B cell (primary cell): Measurements from ENCODE around the gene LAT. TPM values are rescaled to one million over a fixed set of nuclear protein-coding genes. Genes with fewer than 3 reads are reported as not detected.

Experiments
- ATAC-seq: fragments of 200-7000 bp; cut with Tn5 transposase; one replicate; pipeline ENCODE4 v1.10.0; 2021; ENCODE audit warnings: low read depth, mild to moderate bottlenecking, moderate number of reproducible peaks, moderate library complexity
- CTCF ChIA-PET: fragments of 350-600 bp; sonication (Branson Sonifier 250); formaldehyde crosslinking; loops from one replicate; lab custom pipeline; 2021; ENCODE audit warnings: antibody characterized with exemption, inconsistent platforms; lab: Charles Lee
- POLR2A ChIA-PET: fragments of 350-600 bp; sonication (Branson Sonifier 250); formaldehyde crosslinking; loops from one replicate; lab custom pipeline; 2021; ENCODE audit warnings: antibody characterized with exemption; lab: Charles Lee
- DNase-seq: peaks from one replicate; pipeline ENCODE4 v3.0.0; 2013
- H2AFZ ChIP-seq: 2 replicates; pipeline ENCODE4 v1.6.1; 2012; ENCODE audit warnings: mild to moderate bottlenecking, low read depth, low read length; ENCODE audit not compliant: insufficient read depth, poor library complexity, severe bottlenecking
- H3K27ac ChIP-seq, 2 donors: 1 replicate in 1 of 2; 2 replicates in 1 of 2; pipeline ENCODE4 v1.5.1; 2012 to 2013; ENCODE audit warnings: low read length in 2 of 2, mild to moderate bottlenecking in 2 of 2, moderate library complexity in 1 of 2
- H3K27me3 ChIP-seq, 4 experiments: fragments of 200-600 bp in 1 of 4; sonication (generic) in 1 of 4; replicated peaks in 1 of 4; 1 replicate in 2 of 4; 2 replicates in 2 of 4; pipeline versions ENCODE4 v1.6.1 to v1.7.0; 2013 to 2016; ENCODE audit warnings: low read length in 3 of 4, mild to moderate bottlenecking in 2 of 4, mixed read lengths in 1 of 4, moderate library complexity in 1 of 4; ENCODE audit not compliant: insufficient read depth in 4 of 4, control insufficient read depth in 3 of 4; ENCODE audit errors: control extremely low read depth in 1 of 4
- H3K36me3 ChIP-seq, 2 experiments: replicated peaks in 1 of 2; 1 replicate in 1 of 2; 2 replicates in 1 of 2; pipeline versions ENCODE4 v1.6.1 to v1.7.1; 2013; ENCODE audit warnings: low read length in 1 of 2; ENCODE audit not compliant: insufficient read depth in 2 of 2, control insufficient read depth in 1 of 2; ENCODE audit errors: control extremely low read depth in 1 of 2, extremely low read depth in 1 of 2
- H3K4me1 ChIP-seq, 2 donors: fragments of 200-600 bp in 1 of 2; sonication (generic) in 1 of 2; 1 replicate in 1 of 2; 2 replicates in 1 of 2; pipeline versions ENCODE4 v1.5.1 to v1.6.1; 2013 to 2017; ENCODE audit warnings: low read length in 2 of 2; ENCODE audit not compliant: control insufficient read depth in 2 of 2, insufficient read depth in 2 of 2
- H3K4me2 ChIP-seq: replicated peaks from 2 replicates; pipeline ENCODE3; 2012; ENCODE audit warnings: mild to moderate bottlenecking, low read depth, low read length; ENCODE audit not compliant: poor library complexity, severe bottlenecking
- H3K4me3 ChIP-seq, 5 experiments: fragments of 200-600 bp in 1 of 5; sonication (generic) in 1 of 5; 1 replicate in 3 of 5; 2 replicates in 2 of 5; pipeline versions ENCODE4 v1.5.1 to v1.7.0; 2011 to 2016; ENCODE audit warnings: low read length in 4 of 5, mild to moderate bottlenecking in 4 of 5, low read depth in 2 of 5, control low read depth in 1 of 5, moderate library complexity in 1 of 5; ENCODE audit not compliant: insufficient read depth in 1 of 5; ENCODE audit errors: control extremely low read depth in 1 of 5, extremely low read depth in 1 of 5
- H3K79me2 ChIP-seq: fragments of 200-600 bp; sonication (generic); one replicate; pipeline ENCODE4 v1.6.0; 2016; ENCODE audit warnings: low read length; ENCODE audit not compliant: control insufficient read depth, insufficient read depth
- H3K9ac ChIP-seq: fragments of 200-600 bp; sonication (generic); 2 replicates; pipeline ENCODE4 v1.6.1; 2017; ENCODE audit warnings: mild to moderate bottlenecking, low read length, moderate library complexity
- H3K9me3 ChIP-seq, 3 donors: one replicate each; pipeline versions ENCODE4 v1.6.1 to v1.7.1; 2013; ENCODE audit warnings: low read length in 2 of 3; ENCODE audit not compliant: control insufficient read depth in 2 of 3, insufficient read depth in 1 of 3; ENCODE audit errors: control extremely low read depth in 1 of 3
- H4K20me1 ChIP-seq: 2 replicates; pipeline ENCODE4 v1.6.0; 2012; ENCODE audit warnings: mild to moderate bottlenecking, low read length; ENCODE audit not compliant: insufficient read depth, control insufficient read depth, poor library complexity, severe bottlenecking
- H3K27ac Mint-ChIP-seq: one replicate; pipeline ENCODE4 v1.8.0; 2021; ENCODE audit warnings: mixed read lengths
- H3K27me3 Mint-ChIP-seq: one replicate; pipeline ENCODE4 v1.8.0; 2021; ENCODE audit warnings: mixed read lengths
- H3K4me1 Mint-ChIP-seq: one replicate; pipeline ENCODE4 v1.8.0; 2021; ENCODE audit warnings: mixed read lengths
- H3K4me3 Mint-ChIP-seq: one replicate; pipeline ENCODE4 v1.8.0; 2021; ENCODE audit warnings: mixed read lengths
- H3K9me3 Mint-ChIP-seq: one replicate; pipeline ENCODE4 v1.8.0; 2022; ENCODE audit warnings: mixed read lengths; ENCODE audit not compliant: insufficient read depth
- CTCF ChIP-seq: fragments of 200-600 bp; IDR thresholded peaks from one replicate; pipeline ENCODE4 v1.8.0; 2022; ENCODE audit warnings: antibody characterized with exemption, mild to moderate bottlenecking
- EZH2 ChIP-seq: IDR thresholded peaks from 2 replicates; pipeline ENCODE4 v1.6.1; 2012; ENCODE audit warnings: borderline replicate concordance, low read depth, mild to moderate bottlenecking, moderate library complexity, low read length; ENCODE audit not compliant: insufficient read depth, poor library complexity, severe bottlenecking
- WGBS: methylation state at CpG from one replicate; pipeline ENCODE4 v1.1.5; 2013; ENCODE audit warnings: missing lambda C conversion rate; ENCODE audit not compliant: insufficient coverage; 5-methylcytosine and 5-hydroxymethylcytosine counted together
- intact Hi-C: fragments of 100-400 bp; cut with micrococcal nuclease; formaldehyde crosslinking; loops from one replicate; pipeline ENCODE4 v1.10.0; 2022
- polyA plus RNA-seq: library from polyadenylated mRNA; depleted of rRNA; stranded (reverse); fragments of >200 nt; gene quantifications from 2 replicates; pipeline ENCODE4 v1.2.3, GENCODE V29; 2012
- total RNA-seq, 2 donors: library from RNA; stranded (reverse); fragments of 120-200 nt in 1 of 2; gene quantifications; 1 replicate in 1 of 2; 2 replicates in 1 of 2; pipeline versions ENCODE4 v1.2.3 to v1.2.4, GENCODE V29; 2013 to 2022

The LAT gene
- total and polyA plus RNA-seq, 2 donors (not counting 1 experiment from before 2014, with no cell fraction given): 10.6 to 12.2 TPM

GRCh38 chr16:28989363-28989762, 4.5 kb downstream of the LAT start:
- Histone ChIP-seq H3K36me3 (peaks cover 0 to 18% of the 10 kb centered on the region in 2 experiments), H3K9ac (no peak overlapping the region), H3K4me3 (no peak overlapping the region), H2AFZ (no peak overlapping the region), H3K9me3 (peaks cover 0 to 18% (median 8%) of the 10 kb centered on the region in 3 donors), H3K4me1 (peaks cover 12 to 15% of the 10 kb centered on the region in 2 donors), H3K27ac (no peak overlapping the region), H3K27me3 (peaks cover 0 to 6% (median 0%) of the 10 kb centered on the region in 4 experiments), H3K79me2 (peaks cover 3% of the 10 kb centered on the region), H4K20me1 (peaks cover 19% of the 10 kb centered on the region), H3K4me2 (no peak overlapping the region)
- Mint-ChIP-seq H3K27me3 (peaks cover 3% of the 10 kb centered on the region), H3K9me3 (peaks cover 6% of the 10 kb centered on the region), H3K4me3 (no peak overlapping the region), H3K27ac (no peak overlapping the region), H3K4me1 (peaks cover 10% of the 10 kb centered on the region)
- ChIA-PET POLR2A (no interaction called here), CTCF (interaction anchor here (0.9 kb wide), 1 partner anchor 11 kb away, joined by 3 read pairs; no protein-coding TSS in a partner anchor)
- ATAC-seq: no peak
- no peak for DNase-seq
- TF ChIP-seq CTCF (no peak), EZH2 (no peak)
- 97% methylated on average over 14 of the region's 14 CpGs for WGBS
- intact Hi-C loops: no loop called here

GRCh38 chr16:28990375-28991040, 5.7 kb downstream of the LAT start:
- H2AFZ ChIP-seq: no peak overlapping the region
- peaks cover 0 to 1% (median 0%) of the 10 kb centered on the region in 4 experiments for H3K27me3 ChIP-seq
- H3K4me3 ChIP-seq: no peak overlapping the region
- ChIA-PET CTCF (no interaction called here), POLR2A (no interaction called here)
- no peak overlapping the region for H3K4me3 Mint-ChIP-seq
- no peak for TF ChIP-seq EZH2
- TF ChIP-seq CTCF: no peak
- peaks cover 3% of the 10 kb centered on the region for H3K27me3 Mint-ChIP-seq
- intact Hi-C loops: no loop called here
- H3K79me2 ChIP-seq: peaks cover 3% of the 10 kb centered on the region
- peaks cover 0 to 18% (median 8%) of the 10 kb centered on the region in 3 donors for H3K9me3 ChIP-seq
- ATAC-seq: no peak
- H3K4me1 Mint-ChIP-seq: peaks cover 4% of the 10 kb centered on the region
- DNase-seq: no peak
- H3K9ac ChIP-seq: no peak overlapping the region
- peaks cover 9% of the 10 kb centered on the region for H4K20me1 ChIP-seq
- WGBS: 92% methylated on average over 8 of the region's 11 CpGs
- H3K9me3 Mint-ChIP-seq: peaks cover 6% of the 10 kb centered on the region
- peaks cover 0 to 16% of the 10 kb centered on the region in 2 experiments for H3K36me3 ChIP-seq
- H3K27ac ChIP-seq: no peak overlapping the region
- peaks cover 3 to 4% of the 10 kb centered on the region in 2 donors for H3K4me1 ChIP-seq
- H3K27ac Mint-ChIP-seq: no peak overlapping the region
- H3K4me2 ChIP-seq: no peak overlapping the region
